Astrocyte (in vitro differentiated cells and primary cell): Measurements from ENCODE around the gene CFDP1.

Source experiments
- EZH2 ChIP-seq: IDR thresholded peaks from 2 replicates; pipeline ENCODE4 v1.6.1; 2012; ENCODE audit warnings: mild to moderate bottlenecking, low read length, inconsistent platforms; ENCODE audit not compliant: insufficient read depth
- TF ChIP-seq, protein P1 (sequence below): IDR thresholded peaks from 2 replicates; pipeline ENCODE4 v1.5.1; 2011; ENCODE audit warnings: low read depth, mild to moderate bottlenecking, inconsistent platforms, low read length, moderate library complexity; ENCODE audit not compliant: insufficient read depth

DNA sequence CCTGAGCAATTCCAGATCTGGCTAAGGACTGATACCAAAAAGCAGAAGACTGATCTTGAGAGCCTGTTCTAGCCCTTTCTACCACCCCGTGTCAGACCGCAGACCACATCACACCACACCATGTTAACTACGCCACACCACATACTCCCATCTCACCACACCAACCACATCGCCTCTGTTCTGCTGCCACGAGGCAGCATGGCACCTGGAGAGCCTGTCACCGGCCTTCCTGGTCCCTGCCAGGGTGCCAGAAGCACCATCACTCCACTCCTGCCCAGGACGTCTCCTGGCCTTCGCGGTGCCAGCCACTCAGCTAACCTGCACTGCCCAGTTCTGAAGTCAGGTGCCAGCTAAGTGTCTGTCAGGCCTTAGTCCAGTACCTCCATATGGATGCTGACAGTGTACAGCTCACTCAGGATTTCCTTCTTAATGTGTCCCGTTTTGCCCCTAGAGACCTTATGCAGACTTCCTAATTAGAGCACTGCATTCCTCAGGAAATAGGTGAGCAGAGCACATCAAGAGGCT, 144.6 kb downstream of the CFDP1 start:
- TF ChIP-seq, protein P1, sequence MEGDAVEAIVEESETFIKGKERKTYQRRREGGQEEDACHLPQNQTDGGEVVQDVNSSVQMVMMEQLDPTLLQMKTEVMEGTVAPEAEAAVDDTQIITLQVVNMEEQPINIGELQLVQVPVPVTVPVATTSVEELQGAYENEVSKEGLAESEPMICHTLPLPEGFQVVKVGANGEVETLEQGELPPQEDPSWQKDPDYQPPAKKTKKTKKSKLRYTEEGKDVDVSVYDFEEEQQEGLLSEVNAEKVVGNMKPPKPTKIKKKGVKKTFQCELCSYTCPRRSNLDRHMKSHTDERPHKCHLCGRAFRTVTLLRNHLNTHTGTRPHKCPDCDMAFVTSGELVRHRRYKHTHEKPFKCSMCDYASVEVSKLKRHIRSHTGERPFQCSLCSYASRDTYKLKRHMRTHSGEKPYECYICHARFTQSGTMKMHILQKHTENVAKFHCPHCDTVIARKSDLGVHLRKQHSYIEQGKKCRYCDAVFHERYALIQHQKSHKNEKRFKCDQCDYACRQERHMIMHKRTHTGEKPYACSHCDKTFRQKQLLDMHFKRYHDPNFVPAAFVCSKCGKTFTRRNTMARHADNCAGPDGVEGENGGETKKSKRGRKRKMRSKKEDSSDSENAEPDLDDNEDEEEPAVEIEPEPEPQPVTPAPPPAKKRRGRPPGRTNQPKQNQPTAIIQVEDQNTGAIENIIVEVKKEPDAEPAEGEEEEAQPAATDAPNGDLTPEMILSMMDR, result no peak
- TF ChIP-seq EZH2, result no peak
